GM21360 (cell line): ENCODE results near the gene HSPA4.

Source experiments
- ATAC-seq: cut with Tn5 transposase; IDR thresholded peaks from one replicate; pipeline ENCODE4 v1.9.1; 2021; ENCODE audit warnings: mild to moderate bottlenecking, moderate library complexity; ENCODE audit not compliant: unreplicated experiment

The HSPA4 gene

DNA sequence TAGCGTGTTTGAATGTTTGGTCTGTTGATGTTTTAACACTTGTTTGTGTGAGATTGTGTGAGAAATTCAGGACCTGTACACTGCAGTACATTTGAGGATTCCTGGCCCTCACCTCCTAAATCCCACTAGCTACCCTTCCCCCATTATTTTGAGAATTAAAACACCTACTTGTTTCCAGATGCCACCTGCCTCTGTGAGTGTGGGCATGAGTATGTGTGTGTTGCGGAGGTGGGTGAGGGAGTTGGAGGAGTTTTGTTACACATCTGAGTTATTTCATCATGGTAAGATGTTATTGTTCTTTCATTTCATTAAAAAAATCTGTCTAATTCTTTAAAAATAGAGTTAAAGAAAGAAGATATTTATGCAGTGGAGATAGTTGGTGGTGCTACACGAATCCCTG lies 36.3 kb downstream of the HSPA4 start:
- ATAC-seq, result no peak

DNA sequence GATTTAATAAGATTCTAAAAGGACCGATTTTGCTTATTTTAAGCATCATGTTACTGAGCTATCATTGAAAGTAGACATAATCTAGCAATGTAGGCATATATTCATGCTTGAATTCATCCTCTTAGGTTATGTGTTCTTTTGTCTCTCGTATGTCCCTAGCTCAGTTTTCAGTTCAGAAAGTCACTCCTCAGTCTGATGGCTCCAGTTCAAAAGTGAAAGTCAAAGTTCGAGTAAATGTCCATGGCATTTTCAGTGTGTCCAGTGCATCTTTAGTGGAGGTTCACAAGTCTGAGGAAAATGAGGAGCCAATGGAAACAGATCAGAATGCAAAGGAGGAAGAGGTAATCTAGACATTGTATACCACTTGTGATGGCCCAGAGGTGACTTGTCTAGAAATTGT lies 39.2 kb downstream of the HSPA4 start:
- ATAC-seq, result no peak

DNA sequence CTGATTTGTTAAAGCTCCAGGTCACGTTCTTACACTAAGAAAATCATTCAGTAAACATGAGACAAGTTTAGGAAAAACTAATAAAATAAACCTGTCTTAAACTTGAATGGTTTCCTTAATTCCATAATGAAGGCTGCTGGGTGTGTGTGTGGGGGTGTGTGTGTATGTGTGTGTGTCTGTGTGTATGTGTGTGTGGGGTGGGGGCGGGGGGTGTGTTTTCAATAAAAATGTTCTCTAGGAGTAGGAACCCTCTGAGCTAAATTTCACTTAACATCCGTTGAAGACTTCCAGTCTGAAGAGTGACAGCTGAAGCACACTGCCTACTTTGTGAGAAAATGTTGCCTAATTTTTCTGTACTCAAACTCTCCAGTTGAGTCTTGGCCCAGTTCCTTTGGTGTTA lies 54.5 kb downstream of the HSPA4 start:
- no peak for ATAC-seq

DNA sequence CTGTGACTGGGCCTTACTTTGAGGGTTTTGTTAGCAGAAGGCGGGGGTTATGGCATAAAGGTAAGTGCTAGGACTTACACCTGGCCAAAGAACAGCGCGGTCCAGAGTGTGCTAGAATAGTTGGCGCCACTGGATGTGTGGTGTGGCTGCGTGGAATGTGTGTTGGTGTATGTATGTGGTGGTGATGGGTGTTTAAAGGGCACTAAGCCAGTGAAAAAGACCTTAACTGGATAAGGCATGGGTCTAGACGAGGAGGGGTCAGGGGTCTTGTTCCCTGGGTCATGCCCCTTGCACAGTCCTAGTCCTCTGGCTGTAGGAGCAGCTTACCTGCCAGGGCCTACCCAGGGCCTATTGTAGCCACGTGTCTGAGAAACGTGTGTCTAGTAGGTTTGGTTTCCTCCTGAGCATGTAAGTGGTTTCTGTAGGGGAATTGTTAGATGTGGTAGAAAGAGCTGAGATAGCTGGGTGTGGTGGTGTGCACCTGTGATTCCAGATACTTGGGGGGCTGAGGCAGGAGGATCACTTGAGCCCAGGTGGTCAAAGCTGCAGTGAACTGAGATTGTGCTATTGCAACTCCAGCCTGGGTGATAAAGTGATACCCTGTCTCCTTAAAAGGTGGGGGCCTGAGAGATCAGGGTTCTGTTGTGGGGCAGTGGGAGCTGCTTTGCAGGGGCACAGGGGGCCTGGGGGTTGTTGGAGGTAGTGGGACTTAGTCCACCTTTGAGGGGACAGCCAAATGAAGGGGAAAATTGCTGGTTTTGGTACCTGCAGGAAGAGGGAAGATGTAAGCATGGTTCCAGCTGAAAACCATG lies 55.2 kb downstream of the HSPA4 start:
- no peak for ATAC-seq

DNA sequence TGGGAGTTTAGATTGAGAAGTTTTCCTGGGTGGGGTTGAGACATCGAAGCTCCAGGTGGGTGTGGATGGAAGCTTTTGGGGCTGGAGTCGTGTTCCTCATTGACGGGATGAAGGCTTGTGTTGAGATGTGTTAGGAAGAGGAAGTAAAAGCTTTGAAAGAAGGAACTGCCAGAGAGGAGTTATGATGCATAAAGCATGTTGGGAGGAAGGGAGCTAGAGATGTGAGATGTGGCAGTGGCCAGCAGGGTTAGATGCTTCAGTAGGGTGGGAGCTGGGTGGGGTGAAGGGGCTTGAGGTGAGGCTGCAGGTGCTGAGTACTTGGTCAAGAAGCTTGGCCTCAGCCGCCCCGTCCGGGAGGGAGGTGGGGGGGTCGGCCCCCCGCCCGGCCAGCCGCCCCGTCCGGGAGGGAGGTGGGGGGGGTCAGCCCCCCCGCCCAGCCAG lies 56.7 kb downstream of the HSPA4 start:
- ATAC-seq, result no peak

DNA sequence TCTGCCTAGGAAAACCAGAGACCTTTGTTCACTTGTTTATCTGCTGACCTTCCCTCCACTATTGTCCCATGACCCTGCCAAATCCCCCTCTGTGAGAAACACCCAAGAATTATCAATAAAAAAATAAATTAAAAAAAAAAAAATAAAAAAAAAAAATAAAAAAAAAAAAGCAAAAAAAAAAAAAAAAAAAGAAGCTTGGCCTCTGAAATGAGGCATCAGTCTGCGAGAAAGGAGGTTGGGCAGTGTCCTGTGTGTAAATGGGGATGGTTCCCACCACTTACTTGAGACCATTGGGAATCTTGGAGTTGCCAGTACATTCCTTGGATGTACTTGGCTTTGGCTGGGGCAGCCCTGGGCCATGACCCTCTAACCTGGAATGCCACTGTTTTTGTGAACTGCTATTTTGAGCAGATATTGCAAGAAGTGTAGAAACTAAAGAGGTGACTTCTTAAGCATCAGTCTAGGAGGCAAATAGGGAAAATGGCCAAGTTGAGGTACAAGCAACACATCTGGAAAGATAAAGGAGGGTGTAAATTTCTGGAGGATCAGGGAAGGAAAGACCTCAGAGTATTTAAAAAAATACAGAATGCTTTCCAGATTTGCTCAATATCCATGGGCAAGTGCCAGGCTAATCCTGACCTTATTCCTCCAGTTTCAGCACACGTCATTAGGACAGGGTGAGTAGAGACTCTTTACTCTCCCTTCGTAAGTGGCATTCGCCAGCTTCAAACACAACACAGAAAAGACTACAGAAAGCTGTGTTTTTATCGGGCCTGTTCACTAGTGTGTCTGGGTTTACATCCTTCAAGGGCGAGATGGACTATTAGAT lies 58.1 kb downstream of the HSPA4 start:
- no peak for ATAC-seq

DNA sequence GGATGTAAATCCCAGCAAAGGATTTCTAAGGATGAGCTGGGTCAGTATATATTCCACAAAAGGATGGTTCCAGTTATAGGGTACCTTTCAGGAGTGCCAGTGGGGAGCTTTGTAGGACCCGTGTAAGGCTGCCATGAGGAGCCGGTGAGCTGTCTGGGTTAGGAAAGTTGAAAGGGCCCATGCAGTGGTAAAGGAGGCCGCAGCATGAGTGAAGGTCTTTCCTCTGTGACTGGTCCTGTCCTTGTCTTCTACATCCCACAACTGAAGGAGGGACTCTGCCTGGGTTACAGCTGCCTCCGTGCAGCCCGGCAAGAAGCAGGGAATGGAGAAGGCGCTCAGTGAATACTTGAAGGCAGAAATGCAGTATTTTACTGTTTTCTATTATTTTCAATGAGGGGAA lies 58.9 kb downstream of the HSPA4 start:
- ATAC-seq, result no peak

DNA sequence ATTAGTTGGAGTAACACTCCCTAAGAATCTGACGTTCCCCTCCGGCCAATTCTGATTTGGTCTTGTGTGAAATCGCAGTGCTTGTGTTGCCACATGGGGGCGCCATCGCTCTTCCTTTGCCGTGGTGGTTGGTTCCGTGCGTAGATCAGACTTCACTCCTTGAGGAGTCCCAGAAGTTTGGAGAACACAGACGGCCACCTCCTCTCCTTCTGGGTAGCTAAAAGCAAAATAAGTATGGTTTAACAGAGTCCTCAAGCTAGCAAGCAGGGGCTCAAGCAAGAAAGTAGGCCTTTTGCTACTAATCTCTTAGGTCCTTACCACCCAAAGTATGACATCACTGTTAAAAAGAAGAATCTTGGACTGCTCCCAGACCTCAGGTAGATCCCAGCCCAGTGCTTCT lies 59.5 kb downstream of the HSPA4 start:
- ATAC-seq, result peak; percentile 38

DNA sequence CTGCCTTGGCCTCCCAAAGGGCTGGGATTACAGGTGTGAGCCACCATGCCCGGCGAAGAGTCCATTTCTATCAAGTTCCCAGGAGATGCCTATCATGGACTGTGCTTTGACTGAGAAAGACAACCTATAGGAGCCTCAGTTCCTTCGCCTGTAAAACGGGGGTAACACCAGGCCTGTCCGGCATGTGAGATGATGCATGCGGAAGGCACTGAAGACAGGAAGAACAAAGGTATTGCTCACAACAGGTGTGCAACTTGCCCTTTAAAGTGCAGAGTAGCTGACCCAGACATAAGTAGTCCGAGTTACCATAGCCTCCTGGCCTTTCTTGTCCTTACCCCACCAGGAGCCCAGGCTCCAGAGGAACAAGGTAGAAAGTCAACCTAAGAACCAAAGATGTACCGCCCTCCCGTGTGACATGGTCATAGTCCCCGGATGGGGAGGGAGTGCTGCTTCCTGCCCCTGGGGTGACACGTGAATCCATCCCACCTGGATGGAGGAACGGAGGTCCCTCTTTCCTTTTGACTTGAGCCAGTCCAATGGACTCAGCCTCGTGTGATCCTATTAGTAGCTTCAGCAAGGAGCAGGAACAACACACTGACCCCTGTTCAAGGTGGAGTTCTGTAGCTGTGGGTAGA lies 60.3 kb downstream of the HSPA4 start:
- no peak for ATAC-seq

DNA sequence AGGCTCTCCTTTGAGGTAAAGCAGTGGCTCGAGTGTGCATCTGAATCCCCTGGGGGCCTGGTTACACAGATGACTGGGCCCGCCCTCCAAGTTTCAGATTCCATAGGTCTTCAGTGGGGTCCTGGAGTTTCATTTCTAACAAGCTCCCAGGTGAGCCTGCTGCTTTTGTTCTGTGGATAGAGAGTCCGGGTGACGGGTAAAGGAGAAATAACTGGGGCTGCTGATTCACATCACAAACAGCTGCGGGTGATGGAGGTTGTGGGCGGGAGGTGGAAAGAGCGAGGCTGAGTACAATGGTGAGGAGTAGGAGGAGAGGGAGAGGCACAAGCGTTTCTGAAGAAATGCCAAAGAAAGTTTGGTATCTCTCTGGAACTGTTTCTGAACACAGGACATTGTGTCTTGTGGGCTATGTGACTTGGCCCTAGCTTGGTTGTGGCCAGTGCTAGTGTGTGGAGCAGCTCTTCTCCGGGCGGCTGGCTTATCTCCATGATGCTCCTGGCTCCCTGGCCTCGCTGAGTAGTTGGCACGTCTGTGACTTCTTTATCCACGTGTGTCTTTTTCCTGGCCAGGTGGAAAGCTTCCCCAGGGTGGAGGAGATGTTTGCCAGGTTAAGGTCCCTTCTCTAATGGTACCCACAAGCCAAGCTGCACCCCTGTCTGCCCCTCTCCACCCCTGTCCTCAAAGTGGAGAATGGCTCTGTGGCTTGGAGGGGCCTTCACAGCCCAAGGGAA lies 61.7 kb downstream of the HSPA4 start:
- ATAC-seq, result no peak

DNA sequence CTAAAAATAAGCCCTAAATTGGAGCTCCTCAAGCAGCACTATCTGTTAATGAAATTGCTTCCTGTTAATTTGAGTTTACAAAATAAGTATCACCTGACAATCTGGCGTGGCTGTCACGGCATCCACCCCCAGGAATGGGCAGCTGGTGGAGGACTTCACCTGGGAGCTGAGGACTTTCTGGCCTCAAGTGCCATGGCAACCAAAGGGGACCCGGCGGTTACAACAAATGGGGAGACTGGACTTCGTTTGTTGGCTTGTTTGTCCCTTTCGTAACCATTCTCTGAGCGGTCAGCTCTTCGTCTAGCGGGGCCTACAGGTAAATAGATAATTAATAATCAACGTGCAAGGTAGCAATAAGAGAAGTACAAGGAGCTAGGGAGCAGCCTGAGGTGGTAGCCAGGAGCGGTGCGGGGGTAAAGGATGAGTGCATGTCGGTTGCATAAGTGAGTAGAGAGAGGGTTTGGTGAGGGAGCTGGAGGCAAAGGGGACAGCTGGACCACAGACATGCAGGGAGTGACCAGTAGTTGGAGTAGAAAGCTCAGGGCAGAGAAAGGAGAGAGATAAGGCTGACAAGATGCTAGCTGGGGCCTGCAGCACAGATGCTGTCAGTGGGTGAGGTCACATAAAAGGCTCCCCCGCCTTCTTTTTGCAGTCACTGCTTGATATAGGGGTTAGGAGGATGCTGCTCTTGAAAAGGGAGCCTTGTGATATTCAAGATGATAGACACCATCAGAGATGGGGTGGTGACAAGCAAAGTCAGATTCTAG lies 62.5 kb downstream of the HSPA4 start:
- ATAC-seq, result no peak

DNA sequence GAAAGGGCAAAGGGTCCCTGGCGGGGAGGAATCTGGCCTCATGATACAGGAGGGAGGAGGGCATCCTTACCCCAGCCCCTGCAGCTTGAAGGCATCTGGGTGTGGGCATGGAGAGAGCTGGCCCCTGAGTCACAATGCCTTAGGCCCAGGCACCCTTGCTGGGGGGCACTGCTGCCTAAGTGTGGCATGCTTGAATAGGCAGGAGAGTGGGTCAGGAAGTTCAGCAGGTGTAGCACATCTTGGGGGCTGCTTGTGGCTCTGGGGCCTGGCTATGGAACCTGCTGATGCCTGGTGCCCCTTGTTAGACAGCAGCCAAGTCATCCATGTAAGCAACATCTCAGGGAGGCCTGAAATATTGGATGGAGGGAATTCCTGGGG lies 63.1 kb downstream of the HSPA4 start:
- ATAC-seq, result no peak

DNA sequence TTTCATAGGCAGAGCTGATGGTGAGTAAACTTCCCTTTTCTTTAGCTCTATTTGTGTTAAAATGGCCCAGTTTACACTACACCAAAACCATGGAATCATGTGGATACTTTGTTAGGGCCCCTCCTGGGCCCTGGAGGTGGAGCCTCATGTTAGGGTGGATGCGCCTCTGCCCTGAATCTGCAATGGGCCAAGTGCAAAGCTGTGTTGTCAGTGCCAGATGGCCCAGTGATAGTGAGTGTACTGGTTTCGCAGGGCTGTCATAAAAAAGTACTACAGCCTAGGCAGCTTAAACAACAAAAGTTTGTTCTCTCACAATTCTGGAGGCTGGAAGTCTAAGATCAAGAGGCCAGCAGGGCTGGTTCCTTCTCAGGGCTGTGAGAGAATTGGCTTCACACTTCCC lies 64.8 kb downstream of the HSPA4 start:
- ATAC-seq, result no peak

DNA sequence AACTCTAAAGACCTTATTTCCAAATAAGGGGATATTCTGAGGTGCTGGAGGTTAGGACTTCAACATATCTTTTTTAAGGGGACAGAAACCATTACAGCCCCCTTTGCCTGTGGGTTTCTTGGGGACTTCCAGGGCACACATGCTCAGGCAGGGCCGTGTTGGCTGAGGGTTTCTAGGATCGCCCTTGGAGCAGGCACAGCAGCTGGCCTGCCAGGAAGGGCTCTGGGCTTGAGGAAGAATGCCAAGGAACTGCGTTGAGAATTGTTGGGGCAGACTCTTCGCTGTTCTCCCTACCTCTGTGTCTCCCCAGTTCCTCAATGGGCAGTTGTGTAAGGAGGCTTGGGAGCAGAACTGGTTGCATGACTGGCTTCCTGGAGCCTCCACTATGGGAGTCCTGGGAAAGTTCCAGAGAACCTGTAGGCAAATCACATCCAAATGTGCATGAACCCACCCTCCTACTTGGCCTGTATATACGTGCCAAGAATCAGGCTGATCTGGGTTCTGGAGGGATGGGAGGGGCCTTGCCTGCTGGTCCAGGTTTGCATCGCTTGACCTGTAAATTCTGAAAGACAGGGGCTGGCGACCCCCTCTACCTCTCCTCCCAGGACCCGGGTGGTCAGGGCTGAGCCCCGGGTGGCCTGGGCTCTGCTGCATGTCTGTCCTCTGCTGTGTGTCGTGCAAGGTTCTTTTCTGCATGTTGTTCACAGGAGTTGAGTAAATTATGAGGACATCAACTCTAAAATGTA lies 65.5 kb downstream of the HSPA4 start:
- no peak for ATAC-seq

DNA sequence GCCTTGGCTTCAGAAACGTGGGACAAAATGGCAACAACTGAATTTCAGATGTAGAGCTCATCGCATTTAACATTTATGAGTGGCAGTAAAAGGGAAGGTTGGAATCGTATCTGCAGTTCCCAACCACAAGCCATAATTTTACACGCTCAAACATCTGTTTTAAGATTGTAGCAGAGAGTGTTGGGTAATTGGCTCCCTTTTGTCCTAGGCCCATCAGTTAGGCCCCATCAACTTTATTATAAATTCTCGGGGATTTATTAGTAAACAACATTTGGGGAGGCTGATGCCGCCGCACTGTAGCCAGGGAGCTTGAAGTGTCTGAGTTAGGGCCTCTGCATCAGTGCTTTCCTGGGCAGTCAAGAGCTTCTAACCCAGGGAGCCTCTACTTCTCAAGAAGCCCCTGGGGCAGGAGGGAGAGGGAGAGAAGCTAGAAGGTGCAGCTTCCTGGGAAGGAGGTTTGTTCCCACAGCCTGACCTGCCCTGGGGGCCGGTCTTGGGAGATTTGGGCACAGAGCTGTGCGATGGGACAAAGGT lies 66.2 kb downstream of the HSPA4 start:
- no peak for ATAC-seq

DNA sequence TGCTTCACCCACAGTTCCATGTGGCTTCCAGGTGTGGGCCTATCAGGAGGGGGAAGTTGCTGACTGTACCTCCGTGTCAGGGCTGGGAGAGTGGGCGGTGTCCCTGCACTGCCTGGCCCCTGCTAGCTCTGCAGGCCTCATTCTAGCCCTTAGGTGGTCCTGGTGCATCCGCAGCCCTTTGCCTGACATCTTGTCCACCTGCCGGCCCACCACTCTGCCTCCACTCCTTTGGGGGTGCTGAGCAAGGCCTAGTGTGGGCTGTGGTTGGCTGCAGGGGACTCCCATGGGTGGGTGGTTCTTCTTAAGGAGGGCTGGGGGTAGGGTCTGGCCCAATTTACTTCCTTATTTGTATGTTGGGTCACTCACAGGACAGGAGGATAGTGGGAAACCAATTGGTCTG lies 66.9 kb downstream of the HSPA4 start:
- ATAC-seq, result no peak

DNA sequence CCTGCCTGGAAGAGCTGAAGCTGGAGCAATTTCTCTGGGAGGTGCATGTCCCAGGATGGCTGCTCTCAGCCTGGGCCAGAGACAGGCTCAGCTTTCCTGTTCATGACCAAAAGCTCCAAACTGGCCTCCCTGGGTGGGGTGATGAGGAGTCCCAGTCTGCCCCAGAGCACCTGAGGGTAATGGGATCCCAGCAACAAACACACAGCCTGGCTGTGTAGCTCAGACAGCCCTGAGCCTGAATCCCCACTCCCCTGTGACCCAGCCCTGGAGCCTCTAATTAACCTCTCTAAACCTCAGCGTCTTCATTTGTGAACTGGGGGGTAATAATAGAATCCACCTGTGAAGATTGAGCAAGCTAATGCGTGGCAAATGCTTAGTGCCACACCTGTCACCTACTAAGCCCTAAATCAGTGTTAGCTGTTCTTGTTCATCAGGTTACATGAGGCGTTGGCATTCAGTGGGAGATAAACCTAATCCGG lies 67.5 kb downstream of the HSPA4 start:
- ATAC-seq, result no peak

DNA sequence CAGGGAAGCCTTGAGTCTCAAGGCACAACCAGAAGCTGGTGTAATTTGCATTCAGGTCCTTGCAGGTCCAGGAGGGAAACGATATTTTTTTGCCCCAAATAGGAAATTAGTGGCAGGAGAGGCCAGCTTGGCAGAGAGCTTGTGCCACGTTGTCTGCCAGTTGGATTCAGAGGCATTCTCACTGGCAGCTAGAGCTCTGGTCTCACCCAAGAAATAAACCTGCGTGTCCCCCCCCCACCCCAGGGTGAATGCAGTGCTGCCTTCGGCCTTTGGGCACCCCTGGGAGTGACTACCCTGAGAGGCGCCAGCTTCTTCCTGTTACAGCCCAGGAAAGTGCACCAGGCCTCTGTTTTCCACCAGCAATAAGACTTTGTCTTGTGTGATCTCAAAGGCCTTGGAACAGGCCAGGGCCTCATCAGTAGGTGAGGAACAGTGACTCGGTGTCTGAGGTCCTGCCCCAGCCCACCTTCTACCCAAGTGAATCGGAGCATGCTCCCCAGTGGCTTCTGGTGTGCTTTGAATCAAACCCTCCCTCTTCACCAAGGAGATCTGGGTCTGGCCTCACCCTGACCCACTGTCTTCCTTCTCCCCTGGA lies 68.4 kb downstream of the HSPA4 start:
- no peak for ATAC-seq

DNA sequence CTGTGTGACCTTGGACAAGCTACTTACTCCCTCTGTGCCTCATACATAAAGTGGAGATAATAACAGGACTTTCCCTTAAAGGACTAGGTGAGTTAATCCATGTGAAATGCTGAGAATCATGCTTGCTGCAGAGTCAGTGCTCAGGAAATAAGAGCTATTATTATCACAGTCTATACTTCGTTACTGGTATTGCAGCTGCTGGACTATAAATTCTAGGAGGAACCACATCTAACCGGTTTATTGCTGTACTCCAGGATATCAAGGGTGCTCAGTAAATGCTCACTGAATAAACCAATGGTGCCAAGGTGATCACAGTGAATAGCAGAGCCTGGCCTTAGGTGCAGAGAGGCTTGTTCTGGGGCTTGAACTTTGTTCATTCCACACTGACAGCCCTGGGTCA lies 69.3 kb downstream of the HSPA4 start:
- ATAC-seq, result no peak
